ENCODE measurements around the gene ARFGAP3.

The ARFGAP3 gene

DNA sequence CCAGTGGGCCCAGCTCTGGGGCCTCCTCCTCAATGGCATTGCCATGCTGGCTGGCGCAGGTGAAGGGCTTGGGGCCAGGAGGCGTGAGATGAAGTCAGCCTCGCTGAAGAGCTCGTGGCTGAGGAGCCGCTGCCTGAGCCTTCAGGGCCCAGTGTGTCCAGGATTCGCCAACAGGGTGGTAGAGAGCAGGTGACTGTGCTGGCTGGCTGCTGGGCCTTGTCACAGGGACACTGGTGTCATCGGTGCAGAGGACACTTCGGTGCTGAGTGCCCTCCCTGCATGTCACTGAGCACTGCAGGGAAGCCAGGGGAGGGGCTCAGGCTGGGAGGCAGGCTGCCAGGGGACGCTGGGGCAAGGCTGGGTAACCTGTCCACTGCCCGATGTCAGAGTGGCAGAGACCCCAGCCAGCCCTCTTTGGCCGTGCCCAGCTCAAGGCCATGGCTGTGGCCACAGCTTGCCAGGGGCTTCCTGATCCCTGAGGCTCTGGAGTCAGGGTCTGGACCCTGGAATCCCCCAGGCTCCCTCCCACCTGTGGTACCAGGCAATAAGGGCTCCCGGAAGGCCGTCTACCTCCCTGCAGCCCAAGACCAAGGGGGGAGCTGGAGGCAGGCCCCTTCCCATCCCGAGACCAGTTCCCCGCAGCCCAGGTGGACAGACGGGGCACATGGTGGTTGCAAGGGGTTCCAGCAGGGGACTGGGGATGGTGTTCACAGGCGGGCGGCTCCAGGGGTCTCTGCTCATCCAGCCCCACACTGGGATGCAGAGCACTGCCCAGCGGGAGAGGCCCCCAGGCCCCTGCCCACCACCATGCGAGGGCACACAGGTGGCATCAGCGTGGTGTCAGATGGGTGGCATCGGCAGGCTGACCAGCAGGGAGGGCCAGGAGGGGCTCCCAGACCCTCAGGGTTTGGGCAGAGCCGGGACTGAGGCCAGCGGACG lies 63.9 kb downstream of the ARFGAP3 start:
- no peak for DNase-seq (ENCODE audit: low spot score)
- no peak for TF ChIP-seq CTCF (IDR thresholded peaks at IDR 0.05; ENCODE audit: extremely low read depth, missing control alignments)

GRCh38 chr22:42792453-42792908 lies 64.6 kb downstream of the ARFGAP3 start:
- no peak for DNase-seq (ENCODE audit: low spot score)
- TF ChIP-seq CTCF (IDR thresholded peaks at IDR 0.05; ENCODE audit: extremely low read depth, missing control alignments) = no peak

DNA sequence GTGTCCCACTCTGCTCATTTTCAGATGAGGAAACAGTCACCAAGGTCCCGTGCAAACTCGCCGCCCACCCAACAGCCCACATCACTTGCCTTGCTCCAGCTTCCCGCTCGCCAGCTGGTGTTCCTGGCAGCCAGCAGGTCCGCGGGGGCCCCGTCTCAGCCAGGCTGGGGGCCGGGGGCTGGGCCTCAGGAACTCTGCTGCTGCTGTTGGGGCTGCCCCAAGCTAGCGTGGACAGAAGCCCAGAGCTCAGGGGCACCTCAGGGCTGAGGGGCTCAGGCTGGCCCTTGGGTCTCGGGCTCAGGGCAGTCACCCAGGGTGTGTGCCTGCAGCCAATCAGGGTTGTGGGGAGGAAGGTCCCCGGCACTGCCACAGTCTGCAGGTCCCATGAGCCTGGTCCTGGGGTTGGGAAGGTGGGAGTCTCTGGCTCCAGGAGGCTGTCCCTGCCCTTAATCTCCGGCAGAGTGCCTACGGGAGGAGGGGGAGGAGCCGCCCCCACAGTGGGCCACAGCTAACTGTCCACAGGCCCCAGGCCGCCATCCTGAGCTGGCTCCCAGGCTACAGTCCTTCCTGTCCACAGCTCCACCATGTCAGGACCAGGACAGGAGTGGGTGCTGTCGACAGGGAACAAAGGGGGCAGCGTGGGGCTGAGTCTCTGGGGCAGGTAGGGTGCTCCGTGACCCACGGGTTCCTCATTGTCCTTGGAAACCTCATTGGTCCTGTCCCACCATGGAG lies 65.2 kb downstream of the ARFGAP3 start:
- TF ChIP-seq CTCF (IDR thresholded peaks at IDR 0.05; ENCODE audit: extremely low read depth, missing control alignments) = no peak
- no peak for DNase-seq (ENCODE audit: low spot score)

GRCh38 chr22:42788466-42788865 lies 68.6 kb downstream of the ARFGAP3 start:
- TF ChIP-seq CTCF (IDR thresholded peaks at IDR 0.05; ENCODE audit: extremely low read depth, missing control alignments) = no peak
- no peak for DNase-seq (ENCODE audit: low spot score)

- DNase-seq (ENCODE audit: low spot score) = no peak
- TF ChIP-seq CTCF (IDR thresholded peaks at IDR 0.05; ENCODE audit: extremely low read depth, missing control alignments) = no peak
These were observed 69.1 kb downstream of the ARFGAP3 start for GRCh38 chr22:42788021-42788420.

DNA sequence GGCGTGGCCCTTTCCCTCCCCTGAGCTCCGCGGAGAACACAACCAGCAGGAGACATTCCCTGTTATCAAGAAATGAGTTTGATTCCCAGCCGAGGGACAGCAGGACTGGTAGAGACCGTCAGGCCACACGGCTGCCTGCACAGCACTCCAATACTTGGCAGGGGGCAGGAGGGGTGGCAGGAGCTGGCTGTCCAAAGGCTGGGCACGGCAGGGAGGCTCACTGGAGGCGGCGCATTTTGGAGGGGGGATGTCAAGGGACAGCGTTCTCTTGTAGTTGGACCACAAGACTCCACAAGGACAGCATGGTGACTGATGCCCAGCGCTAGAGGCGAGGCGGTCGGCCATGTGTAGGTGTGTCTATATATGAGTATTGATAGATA lies 69.7 kb downstream of the ARFGAP3 start:
- no peak for TF ChIP-seq CTCF (IDR thresholded peaks at IDR 0.05; ENCODE audit: extremely low read depth, missing control alignments)
- no peak for DNase-seq (ENCODE audit: low spot score)

All from GM20000 (cell line).